Activated CD8-positive, alpha-beta memory T cell treated with anti-CD3 and anti-CD28 coated beads for 36 hours (primary cell): ENCODE results near the gene PLG. TPM values are rescaled to one million over a fixed set of nuclear protein-coding genes. Genes with fewer than 3 reads are reported as not detected.
"Not testable (repeated sequence)": the region's sequence is repeated elsewhere in the genome, so short reads cannot be mapped to it uniquely, and the experiment has no call there.

Source experiments
- CTCF ChIA-PET: fragments of 350-600 bp; sonication (Branson Sonifier 250); formaldehyde crosslinking; loops from one replicate; lab custom pipeline; 2021; ENCODE audit warnings: antibody characterized with exemption; lab: Charles Lee
- POLR2A ChIA-PET: fragments of 350-600 bp; sonication (Branson Sonifier 250); formaldehyde crosslinking; loops from one replicate; lab custom pipeline; 2021; ENCODE audit warnings: antibody characterized with exemption; lab: Charles Lee
- total RNA-seq, 2 experiments: library from RNA; stranded (reverse); gene quantifications; one replicate each; pipeline ENCODE4 v1.2.3, GENCODE V29; 2021

PLG gene
- total RNA-seq, 2 experiments from 2014 or later: not detected

GRCh38 chr6:160798625-160799024 is 96.6 kb downstream of the PLG start:
- ChIA-PET CTCF (no interaction called here), POLR2A (no interaction called here)

GRCh38 chr6:160799801-160800506 is 97.9 kb downstream of the PLG start:
- CTCF ChIA-PET: no interaction called here
- POLR2A ChIA-PET: no interaction called here

- POLR2A ChIA-PET: no interaction called here
- CTCF ChIA-PET: no interaction called here
Measured at GRCh38 chr6:160801418-160801817, 99.4 kb downstream of the PLG start.

GRCh38 chr6:160802049-160802448 is 100.0 kb downstream of the PLG start:
- POLR2A ChIA-PET, CTCF ChIA-PET: not testable (repeated sequence)

Other genes starting within 250 kb of the PLG start
- not detected for gene LPA, start 38.0 kb upstream of the PLG start, total RNA-seq